NCI-H1436 (cell line): Measurements from ENCODE around the gene DGKA.

Source experiments
- DNase-seq: peaks from one replicate; lab custom pipeline; 2025; lab: John Stamatoyannopoulos, UW

DGKA gene

DNA sequence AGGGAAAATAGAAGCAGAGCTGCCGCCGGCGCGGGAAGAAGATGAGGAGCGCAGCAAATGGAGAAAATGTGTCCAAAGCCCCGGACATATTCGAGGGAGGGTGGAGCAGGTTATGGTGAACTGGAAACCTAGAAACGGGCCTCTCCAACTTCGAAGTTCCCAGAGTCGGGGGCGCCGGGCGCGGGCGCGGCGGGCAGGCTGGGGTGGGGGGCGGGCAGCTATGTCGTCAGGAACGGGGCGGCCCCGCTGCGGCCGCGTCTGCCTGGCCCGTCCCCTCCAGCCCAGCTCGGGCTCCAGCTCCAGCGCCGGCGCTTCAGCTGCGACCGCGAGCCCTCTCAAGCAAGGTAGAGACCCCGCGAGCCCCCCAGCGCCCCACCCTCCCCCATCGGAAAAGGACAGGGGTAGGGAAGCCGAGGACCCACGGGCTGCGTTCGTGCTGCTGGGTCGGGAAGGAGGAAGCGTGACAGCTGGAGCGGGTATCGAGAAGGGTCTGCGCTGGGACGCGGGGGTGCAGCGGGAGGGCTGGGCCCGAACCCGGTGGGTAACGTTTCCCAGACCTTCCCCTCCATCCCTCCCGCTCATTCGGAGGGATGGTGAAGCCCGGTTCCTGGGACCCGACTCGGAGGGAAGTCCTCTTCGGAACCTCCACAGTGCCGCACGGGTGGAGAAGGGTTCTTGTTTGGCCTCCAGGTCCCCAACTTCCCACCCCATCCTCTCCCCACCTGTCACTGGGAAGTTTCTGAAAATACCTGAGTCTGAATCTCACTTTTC is 1.0 kb downstream of the DGKA start:
- DNase-seq = no peak

DNA sequence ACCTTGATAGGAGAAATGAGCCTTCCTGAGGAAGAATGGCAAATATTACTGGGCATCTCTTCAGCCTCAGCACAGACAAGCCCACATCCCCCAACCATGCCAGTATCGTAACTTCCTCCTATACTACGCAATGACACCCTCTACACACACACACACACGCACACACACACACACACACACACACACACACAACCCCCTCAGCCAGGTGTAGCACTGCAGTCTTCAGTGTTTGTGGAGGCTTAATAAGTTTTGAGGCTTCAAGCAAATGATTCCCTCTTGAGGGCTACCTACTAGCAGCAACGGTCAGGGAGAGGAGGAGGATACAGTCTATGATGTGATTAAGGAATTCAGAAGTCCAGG is 1.6 kb downstream of the DGKA start:
- DNase-seq = no peak

DNA sequence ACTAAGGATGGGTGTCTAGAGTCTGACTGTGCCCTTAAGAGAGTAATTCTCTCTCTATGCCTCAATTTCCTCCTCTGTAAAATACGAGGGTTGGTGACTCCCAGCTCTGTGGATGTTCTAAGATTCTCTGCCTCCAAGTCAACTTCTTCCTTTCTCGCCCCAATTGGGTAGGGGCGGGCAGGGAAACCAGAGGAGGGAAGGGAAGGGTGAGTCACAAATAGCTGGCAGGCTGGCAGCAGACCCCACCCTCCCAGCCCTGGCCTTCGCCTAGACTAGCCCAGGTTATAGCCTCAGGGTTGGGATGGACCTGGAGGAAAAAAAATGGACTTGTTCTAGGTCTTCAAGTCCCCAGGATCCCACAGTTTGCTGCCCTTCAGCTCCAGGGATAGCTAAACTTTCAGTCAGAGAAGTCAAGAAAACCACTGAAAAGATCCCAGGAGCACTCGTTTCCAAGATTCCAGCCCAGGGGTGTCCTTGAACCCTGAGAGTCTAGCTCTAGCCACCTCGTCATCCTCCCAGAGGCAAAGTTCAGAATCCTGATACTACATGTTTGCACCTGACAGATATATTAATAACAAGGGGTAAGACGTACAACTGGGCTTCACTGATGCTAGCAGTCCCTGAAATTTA is 2.3 kb downstream of the DGKA start:
- DNase-seq = no peak

DNA sequence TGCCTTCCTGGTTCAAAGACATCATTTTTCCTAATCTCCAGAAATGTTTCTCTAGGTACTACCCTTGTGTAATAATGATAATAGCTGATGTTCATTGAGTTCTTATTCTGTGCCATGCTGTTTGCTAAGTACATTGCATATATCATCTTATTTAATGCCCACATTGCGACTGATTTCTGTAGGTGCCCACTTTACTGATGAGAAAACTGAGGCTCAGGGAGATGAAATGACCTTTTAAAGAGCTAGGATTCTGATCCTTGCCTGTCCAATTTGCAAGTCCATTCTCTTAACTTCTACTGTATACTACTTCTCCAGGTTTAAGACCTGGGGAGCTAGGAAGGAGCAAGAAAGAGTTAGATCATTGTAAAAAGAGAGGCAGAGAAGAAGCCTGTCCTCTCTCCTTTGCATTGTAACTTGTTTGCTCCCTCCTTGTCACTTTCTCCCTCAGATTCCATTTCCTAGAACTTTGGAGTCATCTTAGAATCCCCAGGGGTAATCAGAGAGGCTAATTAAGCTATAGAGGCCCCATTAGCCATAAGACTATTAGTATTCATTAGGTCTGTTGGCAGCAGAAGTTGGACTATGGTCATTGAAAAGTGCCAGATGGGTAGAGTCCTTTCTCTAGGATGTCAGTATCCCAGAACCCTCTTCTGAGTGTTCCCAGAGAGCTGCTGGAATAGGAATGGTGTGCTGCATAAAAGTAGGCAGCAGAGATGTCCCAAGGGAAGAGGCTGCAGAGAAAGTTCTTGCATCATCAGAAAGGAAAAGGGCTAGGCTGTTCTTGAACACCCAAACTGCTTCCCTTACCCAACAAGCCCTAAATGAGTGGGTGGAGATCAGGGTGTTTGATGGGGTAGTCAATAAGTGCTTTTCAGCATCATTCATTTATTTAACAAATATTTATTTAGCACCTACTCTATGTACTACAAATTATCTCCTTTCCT is 3.1 kb downstream of the DGKA start:
- no peak for DNase-seq

DNA sequence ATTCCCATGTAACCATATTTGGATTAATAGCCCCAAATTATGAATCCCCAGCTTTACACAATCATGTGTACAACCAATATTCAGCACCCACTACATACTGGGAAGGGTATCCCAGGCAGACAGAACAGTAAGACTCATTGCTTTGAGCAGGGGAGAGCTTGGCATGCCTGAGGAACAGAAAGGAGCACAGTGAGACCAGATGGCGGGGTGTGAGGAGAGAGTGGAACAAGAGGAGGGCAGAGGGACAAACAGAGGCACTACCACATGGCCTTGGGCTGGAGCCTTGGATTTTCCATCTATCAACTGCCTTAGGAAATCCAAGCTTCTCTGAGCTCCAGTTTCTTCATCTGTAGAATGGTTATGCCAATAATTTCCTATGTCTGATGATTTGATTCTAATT is 3.8 kb downstream of the DGKA start:
- no peak for DNase-seq

DNA sequence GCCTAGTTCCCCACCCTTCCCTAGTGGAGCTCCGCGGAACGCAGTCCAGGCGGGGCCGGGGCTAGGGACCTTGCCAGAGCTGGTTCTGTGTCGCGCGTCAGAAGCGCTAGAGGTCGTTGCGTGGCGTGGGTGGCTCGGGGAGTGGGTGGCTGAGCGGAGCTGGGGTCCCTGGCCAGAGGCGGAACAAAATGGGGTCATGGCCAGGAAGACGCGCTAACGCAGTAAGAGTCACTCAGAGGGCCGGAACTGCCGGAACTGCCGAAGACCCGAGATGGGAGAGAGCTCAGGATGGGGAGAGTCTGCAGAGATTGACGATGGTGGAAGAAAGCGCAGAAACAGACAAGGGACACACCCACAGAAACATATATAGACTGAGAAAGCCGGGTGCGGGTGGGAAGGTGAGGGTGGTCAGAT is 4.8 kb downstream of the DGKA start:
- no peak for DNase-seq

DNA sequence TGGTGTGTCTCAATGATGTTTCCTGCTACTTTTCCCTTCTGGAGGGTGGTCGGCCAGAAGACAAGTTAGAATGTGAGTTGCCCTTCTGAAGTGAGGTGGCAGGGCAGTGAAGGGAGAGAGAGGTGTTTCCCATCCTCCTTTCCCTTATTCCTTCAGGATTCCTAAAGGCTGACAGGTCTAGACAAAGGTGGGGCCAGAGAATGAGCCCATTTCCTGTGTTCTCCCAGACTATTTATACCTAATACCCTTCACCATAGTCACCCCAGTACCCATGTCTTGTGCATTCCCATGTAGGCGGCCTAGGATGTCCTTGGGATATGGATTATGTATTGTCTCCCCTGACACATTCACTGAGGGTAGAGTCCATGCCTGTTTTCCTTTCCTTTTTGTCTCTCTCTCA is 7.0 kb downstream of the DGKA start:
- DNase-seq = no peak

DNA sequence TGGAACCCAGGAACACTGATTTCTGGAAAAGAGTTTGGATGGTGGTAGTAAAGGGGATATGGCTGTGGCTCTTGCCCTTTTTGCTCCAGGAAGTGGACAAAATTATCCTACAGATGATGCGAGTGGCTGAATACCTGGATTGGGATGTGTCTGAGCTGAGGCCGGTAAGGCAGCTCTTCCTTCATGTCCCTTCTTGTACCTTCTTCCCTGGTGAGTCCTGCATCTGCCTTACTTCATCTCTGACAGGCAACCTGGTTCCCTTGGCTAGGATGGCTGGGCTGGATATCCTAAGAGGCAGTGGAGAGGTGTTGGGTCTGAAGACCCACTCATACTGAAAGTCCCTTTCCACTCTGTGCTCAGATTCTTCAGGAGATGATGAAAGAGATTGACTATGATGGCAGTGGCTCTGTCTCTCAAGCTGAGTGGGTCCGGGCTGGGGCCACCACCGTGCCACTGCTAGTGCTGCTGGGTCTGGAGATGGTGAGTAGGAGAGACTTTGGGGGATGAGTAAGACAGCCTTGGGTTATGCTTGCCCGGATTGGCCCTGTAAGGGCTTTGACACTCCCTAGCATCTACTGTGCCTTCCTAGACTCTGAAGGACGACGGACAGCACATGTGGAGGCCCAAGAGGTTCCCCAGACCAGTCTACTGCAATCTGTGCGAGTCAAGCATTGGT is 8.0 kb downstream of the DGKA start:
- DNase-seq = no peak

DNA sequence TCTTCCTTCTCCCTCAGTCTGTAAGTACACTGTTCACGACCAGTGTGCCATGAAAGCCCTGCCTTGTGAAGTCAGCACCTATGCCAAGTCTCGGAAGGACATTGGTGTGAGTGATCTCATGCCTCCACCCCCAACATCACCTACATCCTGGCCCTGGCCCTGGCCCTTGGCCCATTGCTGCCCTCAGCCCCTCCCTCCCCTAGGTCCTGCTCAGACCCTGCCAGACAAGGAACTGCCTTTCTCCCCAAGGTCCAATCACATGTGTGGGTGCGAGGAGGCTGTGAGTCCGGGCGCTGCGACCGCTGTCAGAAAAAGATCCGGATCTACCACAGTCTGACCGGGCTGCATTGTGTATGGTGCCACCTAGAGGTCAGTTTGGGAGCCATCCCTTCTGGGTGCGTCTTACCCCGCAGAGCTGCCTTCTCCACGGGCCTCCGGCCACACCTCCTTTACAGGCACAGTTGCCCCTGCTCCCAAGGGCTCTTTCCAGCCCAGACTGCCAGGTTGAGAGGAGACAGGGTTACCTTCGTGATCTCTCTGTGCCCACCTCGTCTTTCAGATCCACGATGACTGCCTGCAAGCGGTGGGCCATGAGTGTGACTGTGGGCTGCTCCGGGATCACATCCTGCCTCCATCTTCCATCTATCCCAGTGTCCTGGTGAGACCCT is 9.2 kb downstream of the DGKA start:
- DNase-seq = peak; percentile 79

DNA sequence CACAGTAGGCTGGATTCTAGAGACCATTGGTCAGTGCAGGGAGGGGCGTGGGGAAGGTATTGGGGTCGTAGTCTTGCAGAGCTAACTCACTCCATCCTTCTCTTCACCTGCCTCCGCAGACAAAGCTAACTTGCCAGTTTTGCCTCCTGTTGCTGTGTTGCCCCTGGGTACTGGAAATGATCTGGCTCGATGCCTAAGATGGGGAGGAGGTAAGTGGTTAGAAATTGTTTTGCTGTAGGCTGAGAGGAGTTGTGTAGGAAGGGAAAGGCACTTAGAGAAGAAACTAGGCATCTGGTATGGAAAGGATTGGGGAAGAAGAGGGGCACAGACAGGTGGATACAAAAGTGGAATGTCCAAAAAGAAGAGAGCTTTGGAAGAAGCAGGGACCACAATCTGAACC is 11.1 kb downstream of the DGKA start:
- no peak for DNase-seq

DNA sequence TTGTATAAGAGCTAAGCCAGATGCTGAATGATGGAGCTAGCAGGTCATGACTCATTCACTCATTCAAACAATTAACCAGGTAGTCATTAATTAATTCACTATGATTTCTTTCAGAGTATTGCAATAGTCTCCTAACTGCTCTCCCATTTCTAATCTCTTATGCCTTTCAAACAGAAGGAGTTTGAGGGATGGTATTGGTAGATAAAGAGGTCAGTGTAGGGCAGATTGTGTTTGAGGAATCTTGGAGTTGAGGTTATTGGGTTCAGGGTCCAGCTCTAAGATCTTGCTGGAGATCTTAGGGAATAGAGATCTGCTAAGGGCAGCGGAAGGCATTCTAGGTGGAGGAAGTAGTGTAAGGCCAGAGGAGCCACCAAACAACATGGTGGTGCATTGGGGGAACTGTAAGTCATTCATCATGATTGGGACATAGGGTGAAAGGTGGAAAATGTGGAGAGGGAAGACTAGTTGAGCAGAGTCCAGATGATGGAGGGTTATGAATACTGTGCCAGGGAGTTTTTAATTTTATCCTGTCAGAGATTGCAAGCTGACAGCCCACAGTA is 11.7 kb downstream of the DGKA start:
- no peak for DNase-seq

DNA sequence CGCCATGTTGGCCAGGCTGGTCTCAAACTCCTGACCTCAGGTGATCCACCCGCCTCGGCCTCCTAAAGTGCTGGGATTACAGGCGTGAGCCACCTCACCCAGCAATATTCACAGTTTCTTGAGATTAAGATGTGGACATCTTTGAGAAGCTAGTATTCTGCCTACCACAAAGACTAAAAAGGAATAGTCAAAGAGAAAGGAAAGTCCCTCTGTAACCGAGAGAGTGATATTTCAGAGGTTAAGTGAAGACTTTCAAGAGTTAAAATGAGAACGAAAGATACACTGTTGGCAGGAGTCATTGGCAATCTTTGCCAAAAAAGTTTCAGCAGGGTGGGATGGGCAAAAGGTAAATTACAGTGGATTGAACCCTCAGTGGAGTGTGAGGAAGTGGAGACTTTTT is 15.6 kb downstream of the DGKA start:
- no peak for DNase-seq

DNA sequence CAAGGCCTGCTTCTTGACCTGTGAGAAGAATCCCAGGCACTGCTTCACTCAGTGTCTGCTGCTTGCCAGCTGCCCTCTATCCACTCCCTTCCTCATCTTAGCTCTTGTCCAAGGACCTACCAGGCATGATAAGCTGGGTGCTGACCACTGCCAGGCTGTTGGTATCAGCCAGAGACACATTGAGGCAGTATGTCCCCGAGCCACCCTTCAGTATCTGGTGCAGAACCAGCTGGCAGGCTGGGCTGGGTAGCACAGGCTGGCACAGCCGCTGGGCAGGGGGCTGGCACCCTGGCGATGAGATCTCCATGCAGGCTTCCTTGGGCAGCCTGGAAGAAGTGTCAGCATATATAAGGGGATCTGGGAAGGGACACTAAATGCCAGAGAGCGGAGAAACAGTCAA is 24.4 kb downstream of the DGKA start:
- no peak for DNase-seq

DNA sequence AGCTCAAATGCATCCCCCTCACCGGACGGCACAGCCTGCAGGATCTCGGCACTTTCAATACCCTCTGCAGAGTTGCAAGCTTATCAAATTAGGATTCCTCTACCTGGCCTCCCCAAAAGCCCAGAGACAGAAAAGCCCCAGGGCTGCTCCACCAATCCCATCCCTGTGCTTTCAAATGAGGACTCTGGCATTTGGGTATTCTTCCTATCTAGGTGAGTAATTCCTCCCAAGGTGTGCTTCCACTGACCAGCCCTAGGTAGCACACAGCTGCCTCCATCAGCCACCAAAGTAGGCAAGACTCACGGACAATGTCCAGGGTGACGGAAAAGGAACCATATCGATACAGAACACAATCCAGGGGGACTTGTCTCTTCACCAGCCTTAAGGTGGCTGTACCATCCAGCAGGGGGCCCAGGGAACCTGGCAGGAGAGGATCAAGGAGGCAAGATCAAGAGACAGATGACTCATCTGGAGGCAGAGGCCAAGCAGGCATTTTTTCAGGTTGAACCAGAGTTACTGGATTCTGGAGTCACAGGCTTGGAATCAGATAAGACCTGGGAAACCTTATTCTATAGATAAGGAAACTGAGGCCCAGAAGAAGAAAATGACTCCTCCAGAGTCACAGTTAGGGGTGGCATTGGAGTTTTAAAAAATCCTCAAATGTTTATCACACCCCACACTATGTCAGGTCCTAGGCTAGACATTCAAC is 25.0 kb downstream of the DGKA start:
- no peak for DNase-seq

DNA sequence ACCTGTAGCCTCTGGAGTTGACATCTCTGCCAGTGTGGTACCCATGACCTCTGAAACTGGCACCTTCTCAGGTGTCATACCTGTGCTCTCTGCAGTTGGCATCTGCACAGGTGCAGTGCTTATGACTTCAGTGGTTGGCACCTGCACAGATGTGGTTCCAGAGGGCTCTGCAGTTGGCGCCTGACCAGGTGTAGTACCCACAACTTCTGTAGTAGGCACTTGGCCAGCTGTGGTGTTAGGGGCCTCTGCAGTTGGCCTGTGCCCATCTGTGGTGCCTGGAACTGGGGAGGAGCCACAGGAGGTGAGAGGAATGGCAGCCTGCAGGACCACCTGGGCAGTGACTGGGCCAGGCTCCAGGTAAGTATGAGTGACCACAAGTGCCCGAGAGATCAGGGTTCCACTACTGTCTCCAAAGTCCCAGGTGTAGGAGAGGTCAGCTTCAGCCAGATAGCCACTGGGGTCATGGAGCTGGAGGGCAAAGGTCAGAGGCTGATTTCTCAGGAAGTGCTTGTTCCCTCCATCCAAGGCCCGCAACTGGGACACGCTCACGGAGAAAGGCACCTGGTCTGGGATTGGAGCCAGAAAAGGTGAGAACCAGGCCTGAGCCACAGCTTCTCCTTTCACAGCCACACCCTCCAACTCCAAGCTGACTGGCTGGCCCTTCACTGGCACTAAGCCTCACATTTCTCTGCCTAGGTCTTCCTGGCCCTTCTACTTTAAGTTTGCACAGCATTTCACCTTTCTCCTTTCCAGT is 26.3 kb downstream of the DGKA start:
- no peak for DNase-seq

DNA sequence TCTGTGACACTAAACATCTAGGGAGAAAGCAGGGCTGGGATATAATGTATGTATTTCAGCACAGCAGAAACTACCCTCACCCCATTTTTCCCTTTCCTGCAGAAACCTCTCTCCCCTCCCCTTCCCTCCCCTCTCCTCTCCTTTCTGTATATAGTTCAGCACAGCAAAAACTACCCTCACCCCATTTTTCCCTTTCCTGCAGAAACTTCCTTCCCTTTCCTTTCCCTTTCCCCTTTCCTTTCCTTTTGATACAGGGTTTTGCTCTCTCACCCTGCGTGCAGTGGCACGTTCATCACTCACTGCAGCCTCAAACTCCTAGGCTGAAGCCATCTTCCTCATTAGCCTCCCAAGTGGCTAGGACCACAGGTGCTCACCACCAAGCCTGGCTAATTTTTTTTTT is 32.8 kb downstream of the DGKA start:
- no peak for DNase-seq

DNA sequence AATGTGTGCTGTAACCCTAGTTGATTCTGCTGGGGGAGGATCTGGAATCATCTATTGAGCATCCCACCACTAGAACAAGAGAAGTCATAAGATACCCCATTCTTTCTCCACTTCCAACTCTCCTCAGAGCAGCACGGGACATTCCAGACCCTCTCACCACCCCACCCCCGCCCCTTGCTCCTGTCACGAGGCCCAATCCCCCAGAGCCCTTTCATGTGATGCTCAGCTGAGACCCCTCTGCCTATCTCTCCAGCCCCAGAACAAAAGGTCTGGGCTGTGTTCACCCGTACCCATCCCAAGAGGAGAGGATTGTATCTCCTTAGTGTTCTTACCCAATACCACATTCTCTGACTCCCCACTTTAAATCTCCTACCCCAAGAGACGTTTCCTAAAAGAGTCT is 34.3 kb downstream of the DGKA start:
- DNase-seq = no peak

DNA sequence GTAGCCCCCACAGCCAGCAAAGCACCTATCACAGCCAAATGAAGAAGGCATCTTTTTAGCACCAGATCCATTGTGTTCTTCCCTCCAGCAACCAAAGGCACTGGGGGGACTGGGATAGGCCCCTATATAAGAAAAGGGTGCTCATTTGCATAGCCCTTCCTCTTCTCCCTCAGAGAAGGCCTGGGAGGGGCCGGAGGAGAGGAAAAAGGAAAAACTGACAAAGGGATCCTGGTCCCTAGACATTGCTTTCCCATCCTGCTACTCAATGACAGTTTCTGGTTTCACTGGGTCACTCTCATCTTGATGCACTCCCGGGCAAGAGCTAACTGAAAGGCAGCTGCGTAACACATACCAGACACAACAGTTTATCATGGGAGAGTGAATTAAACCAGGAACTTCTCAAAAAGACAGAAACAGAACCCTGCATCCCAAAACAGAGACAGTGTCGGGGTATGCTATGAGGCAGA is 35.0 kb downstream of the DGKA start, which contains the start of gene PMEL:
Gene PMEL (minus strand): TSS at position 102 of the 467 bp plus-strand sequence. CDS start 31 bp downstream, at position 71.
- no peak for DNase-seq

DNA sequence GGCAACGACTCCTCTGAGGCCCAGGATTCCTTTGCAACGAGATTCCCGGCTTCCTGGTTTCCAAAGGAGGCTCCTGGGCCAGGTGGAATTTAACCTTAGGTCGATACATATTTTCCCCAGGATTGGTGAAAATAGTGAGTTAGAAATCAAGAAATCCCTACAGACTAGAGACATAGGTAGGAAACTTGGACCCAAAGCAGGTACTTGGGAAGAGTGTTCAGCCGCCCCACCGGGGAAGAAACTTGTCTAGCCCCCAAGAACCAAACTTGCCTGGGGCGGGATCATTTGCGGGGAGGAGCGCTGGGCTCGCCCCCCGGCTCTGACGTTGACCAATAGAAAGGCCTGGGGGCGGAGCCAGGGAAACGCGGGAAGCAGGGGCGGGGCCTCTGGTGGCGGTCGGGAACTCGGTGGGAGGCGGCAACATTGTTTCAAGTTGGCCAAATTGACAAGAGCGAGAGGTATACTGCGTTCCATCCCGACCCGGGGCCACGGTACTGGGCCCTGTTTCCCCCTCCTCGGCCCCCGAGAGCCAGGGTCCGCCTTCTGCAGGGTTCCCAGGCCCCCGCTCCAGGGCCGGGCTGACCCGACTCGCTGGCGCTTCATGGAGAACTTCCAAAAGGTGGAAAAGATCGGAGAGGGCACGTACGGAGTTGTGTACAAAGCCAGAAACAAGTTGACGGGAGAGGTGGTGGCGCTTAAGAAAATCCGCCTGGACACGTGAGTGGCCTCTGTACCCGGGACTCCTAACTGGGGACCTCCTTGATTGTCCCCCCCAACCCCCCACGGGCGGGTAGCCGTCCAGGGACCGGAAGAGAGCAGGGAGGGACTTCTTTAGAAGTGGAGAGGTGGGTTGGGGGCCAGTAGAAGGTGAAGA is 35.7 kb downstream of the DGKA start, which contains the start of gene CDK2:
Gene CDK2 (plus strand): TSS at position 423 of the 874 bp plus-strand sequence. CDS start 179 bp downstream, at position 602.
- peak; percentile 82 for DNase-seq
